GF-D8 (cell line): ENCODE results near the gene SEZ6.

Experiments used
- DNase-seq: peaks from one replicate; lab custom pipeline; 2025; lab: John Stamatoyannopoulos, UW

Gene SEZ6

GRCh38 chr17:29005936-29006511 is at the start of gene SEZ6:
SEZ6 (minus strand) TSS chr17:29006033; CDS start chr17:29005869, 164 bp downstream.
- DNase-seq, result no peak

- no peak for DNase-seq
Observed at GRCh38 chr17:29054835-29055234, 49.0 kb upstream of the SEZ6 start.

GRCh38 chr17:29051731-29052130 is 45.9 kb upstream of the SEZ6 start:
- DNase-seq, result no peak

GRCh38 chr17:29051194-29051593 is 45.4 kb upstream of the SEZ6 start:
- DNase-seq, result no peak

- no peak for DNase-seq
Observed at GRCh38 chr17:29050176-29050575, 44.3 kb upstream of the SEZ6 start.

GRCh38 chr17:29049541-29050145 is 43.8 kb upstream of the SEZ6 start:
- DNase-seq, result no peak

GRCh38 chr17:29048440-29049368 is 42.9 kb upstream of the SEZ6 start:
- DNase-seq, result no peak

GRCh38 chr17:29046473-29046839 is 40.6 kb upstream of the SEZ6 start:
- no peak for DNase-seq

- no peak for DNase-seq
Observed at GRCh38 chr17:29045734-29046472, 40.1 kb upstream of the SEZ6 start.

- DNase-seq, result no peak
Observed at GRCh38 chr17:29045026-29045425, 39.2 kb upstream of the SEZ6 start.

GRCh38 chr17:29043539-29044145 is 37.8 kb upstream of the SEZ6 start:
- no peak for DNase-seq

- DNase-seq, result no peak
Observed at GRCh38 chr17:29042679-29043538, 37.1 kb upstream of the SEZ6 start, which contains the start of gene PIPOX. PIPOX (plus strand) TSS chr17:29043141; CDS start chr17:29043226, 85 bp downstream.

- DNase-seq, result no peak
Observed at GRCh38 chr17:29042026-29042678, 36.3 kb upstream of the SEZ6 start.

GRCh38 chr17:29041571-29041970 is 35.7 kb upstream of the SEZ6 start:
- no peak for DNase-seq

- no peak for DNase-seq
Observed at GRCh38 chr17:29041091-29041490, 35.3 kb upstream of the SEZ6 start.

GRCh38 chr17:29039764-29040598 is 34.1 kb upstream of the SEZ6 start:
- no peak for DNase-seq

- no peak for DNase-seq
Observed at GRCh38 chr17:29038085-29038795, 32.4 kb upstream of the SEZ6 start.

- no peak for DNase-seq
Observed at GRCh38 chr17:29037739-29038084, 31.9 kb upstream of the SEZ6 start.

GRCh38 chr17:29036584-29036983 is 30.8 kb upstream of the SEZ6 start:
- DNase-seq, result no peak
